ENCODE measurements around the gene MXRA8.
A peak's percentile ranks its signal among the peaks of the same experiment; 100 is the strongest.

The MXRA8 gene

GRCh38 chr1:1309251-1310108 is 48.9 kb downstream of the MXRA8 start:
- peak overlapping the region; percentile 58 for H3K4me3 ChIP-seq (ENCODE audit: control insufficient read depth, low read depth, low read length)
- no peak for DNase-seq (ENCODE audit: low read depth)
- no peak for TF ChIP-seq CTCF (IDR thresholded peaks at IDR 0.05; ENCODE audit: control insufficient read depth, insufficient read depth, low read depth, low read length, missing control alignments)

- H3K4me3 ChIP-seq (ENCODE audit: control insufficient read depth, low read depth, low read length), result peak overlapping the region; percentile 58
- DNase-seq (ENCODE audit: low read depth), result no peak
- TF ChIP-seq CTCF (IDR thresholded peaks at IDR 0.05; ENCODE audit: control insufficient read depth, insufficient read depth, low read depth, low read length, missing control alignments), result no peak
These were observed 49.6 kb downstream of the MXRA8 start for GRCh38 chr1:1308756-1309250.

- TF ChIP-seq CTCF (IDR thresholded peaks at IDR 0.05; ENCODE audit: control insufficient read depth, insufficient read depth, low read depth, low read length, missing control alignments), result no peak
- peak; percentile 71 for DNase-seq (ENCODE audit: low read depth)
- H3K4me3 ChIP-seq (ENCODE audit: control insufficient read depth, low read depth, low read length), result peak within 1 kb of the TSS; percentile 76
These were observed 50.2 kb downstream of the MXRA8 start, which contains the start of the genes ACAP3 and PUSL1 for GRCh38 chr1:1307923-1308755. Gene ACAP3 (minus strand): TSS chr1:1307930. CDS start chr1:1307815, 115 bp downstream. Gene PUSL1 (plus strand): TSS chr1:1308597. CDS start chr1:1308644, 47 bp downstream.

- TF ChIP-seq CTCF (IDR thresholded peaks at IDR 0.05; ENCODE audit: control insufficient read depth, insufficient read depth, low read depth, low read length, missing control alignments), result no peak
- DNase-seq (ENCODE audit: low read depth), result no peak
- peak overlapping the region; percentile 76 for H3K4me3 ChIP-seq (ENCODE audit: control insufficient read depth, low read depth, low read length)
These were observed 51.0 kb downstream of the MXRA8 start for GRCh38 chr1:1307261-1307922.

- H3K4me3 ChIP-seq (ENCODE audit: control insufficient read depth, low read depth, low read length), result peak overlapping the region; percentile 76
- no peak for TF ChIP-seq CTCF (IDR thresholded peaks at IDR 0.05; ENCODE audit: control insufficient read depth, insufficient read depth, low read depth, low read length, missing control alignments)
- no peak for DNase-seq (ENCODE audit: low read depth)
These were observed 51.6 kb downstream of the MXRA8 start for GRCh38 chr1:1306661-1307260.
